Kidney epithelial cell (primary cell): ENCODE measurements around the gene MECR. TPM values are rescaled to one million over a fixed set of nuclear protein-coding genes. Genes with fewer than 3 reads are reported as not detected.

Source experiments
- DNase-seq: peaks from one replicate; pipeline ENCODE4 v3.0.0-alpha.2; 2010; ENCODE audit warnings: low read depth
- H3K27me3 ChIP-seq: 2 replicates; pipeline ENCODE4 v1.6.0; 2011; ENCODE audit warnings: low read length; ENCODE audit not compliant: control insufficient read depth, insufficient read depth
- H3K36me3 ChIP-seq: 2 replicates; pipeline ENCODE4 v1.5.1; 2011; ENCODE audit warnings: low read length; ENCODE audit not compliant: control insufficient read depth, insufficient read depth
- H3K4me3 ChIP-seq: 2 replicates; pipeline ENCODE4 v1.5.1; 2011; ENCODE audit warnings: low read depth, mild to moderate bottlenecking, control low read depth, low read length
- total RNA-seq: library from RNA; depleted of rRNA; stranded (reverse); fragments of >200 nt; gene quantifications from 2 replicates; pipeline ENCODE4 v1.2.3, GENCODE V29; 2015
- TF ChIP-seq, protein P1 (sequence below): IDR thresholded peaks from 2 replicates; pipeline ENCODE4 v1.5.1; 2011; ENCODE audit warnings: mild to moderate bottlenecking, moderate library complexity, low read length, control low read depth, inconsistent platforms; ENCODE audit not compliant: insufficient read depth, poor library complexity, severe bottlenecking

Gene MECR
- total RNA-seq, 1 donor from 2014 or later = 23.6 TPM

DNA sequence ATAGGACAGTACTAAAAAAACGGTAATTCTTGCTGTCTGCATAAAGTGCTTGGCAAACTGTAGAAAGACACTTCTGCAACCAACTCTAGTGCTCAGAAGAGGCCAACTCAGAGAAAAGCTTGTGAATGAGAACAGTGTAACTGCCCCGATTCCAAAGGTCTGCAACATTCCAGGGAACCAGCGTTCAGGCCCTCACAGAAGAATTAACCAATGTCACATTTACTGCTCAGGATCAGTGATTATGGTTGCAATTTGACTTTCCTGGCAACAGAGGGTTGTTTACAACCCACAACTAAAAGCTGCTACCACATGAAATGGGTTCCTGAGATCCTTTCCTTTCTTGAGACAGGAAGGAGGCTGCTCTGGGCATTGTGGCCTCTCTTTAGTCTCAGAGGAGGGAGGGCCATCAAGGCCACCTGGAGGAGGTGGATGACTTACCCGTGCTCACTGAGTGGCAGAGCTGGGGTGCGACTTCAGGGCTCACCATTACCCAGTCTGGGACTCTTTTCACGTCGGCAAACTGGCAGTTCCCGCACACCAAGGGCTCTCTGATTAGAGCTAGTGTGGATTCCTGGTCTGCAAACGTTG, 64.3 kb downstream of the MECR start:
- no peak for DNase-seq

DNA sequence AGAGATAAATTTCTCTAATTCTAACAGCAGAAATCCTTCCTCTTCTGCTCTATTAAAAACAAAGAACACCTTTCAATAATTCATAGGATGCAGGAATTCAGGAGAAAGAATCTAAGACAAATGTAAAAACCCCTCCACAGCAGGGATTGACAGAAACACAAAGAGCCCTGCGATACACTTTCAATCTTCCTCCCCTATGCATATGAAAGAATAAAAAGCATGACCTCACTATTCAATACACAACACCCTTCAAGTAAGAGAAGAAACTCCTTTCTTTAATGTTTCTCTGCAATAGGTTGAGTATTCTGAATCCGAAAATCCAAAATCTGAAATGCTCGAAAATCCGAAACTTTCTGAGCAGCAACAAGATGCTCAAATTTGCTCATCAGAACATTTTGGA, 66.1 kb downstream of the MECR start:
- no peaks in the 10 kb centered on the region for H3K27me3 ChIP-seq
- no peak overlapping the region for H3K4me3 ChIP-seq
- no peak for DNase-seq
- TF ChIP-seq, protein P1, sequence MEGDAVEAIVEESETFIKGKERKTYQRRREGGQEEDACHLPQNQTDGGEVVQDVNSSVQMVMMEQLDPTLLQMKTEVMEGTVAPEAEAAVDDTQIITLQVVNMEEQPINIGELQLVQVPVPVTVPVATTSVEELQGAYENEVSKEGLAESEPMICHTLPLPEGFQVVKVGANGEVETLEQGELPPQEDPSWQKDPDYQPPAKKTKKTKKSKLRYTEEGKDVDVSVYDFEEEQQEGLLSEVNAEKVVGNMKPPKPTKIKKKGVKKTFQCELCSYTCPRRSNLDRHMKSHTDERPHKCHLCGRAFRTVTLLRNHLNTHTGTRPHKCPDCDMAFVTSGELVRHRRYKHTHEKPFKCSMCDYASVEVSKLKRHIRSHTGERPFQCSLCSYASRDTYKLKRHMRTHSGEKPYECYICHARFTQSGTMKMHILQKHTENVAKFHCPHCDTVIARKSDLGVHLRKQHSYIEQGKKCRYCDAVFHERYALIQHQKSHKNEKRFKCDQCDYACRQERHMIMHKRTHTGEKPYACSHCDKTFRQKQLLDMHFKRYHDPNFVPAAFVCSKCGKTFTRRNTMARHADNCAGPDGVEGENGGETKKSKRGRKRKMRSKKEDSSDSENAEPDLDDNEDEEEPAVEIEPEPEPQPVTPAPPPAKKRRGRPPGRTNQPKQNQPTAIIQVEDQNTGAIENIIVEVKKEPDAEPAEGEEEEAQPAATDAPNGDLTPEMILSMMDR = no peak
- H3K36me3 ChIP-seq = no peaks in the 10 kb centered on the region

More for the DNA sequence above, 64.3 kb downstream of the MECR start:
- Histone ChIP-seq H3K4me3 (no peak overlapping the region), H3K36me3 (no peaks in the 10 kb centered on the region), H3K27me3 (no peaks in the 10 kb centered on the region)
- TF ChIP-seq, protein P1 = no peak

DNA sequence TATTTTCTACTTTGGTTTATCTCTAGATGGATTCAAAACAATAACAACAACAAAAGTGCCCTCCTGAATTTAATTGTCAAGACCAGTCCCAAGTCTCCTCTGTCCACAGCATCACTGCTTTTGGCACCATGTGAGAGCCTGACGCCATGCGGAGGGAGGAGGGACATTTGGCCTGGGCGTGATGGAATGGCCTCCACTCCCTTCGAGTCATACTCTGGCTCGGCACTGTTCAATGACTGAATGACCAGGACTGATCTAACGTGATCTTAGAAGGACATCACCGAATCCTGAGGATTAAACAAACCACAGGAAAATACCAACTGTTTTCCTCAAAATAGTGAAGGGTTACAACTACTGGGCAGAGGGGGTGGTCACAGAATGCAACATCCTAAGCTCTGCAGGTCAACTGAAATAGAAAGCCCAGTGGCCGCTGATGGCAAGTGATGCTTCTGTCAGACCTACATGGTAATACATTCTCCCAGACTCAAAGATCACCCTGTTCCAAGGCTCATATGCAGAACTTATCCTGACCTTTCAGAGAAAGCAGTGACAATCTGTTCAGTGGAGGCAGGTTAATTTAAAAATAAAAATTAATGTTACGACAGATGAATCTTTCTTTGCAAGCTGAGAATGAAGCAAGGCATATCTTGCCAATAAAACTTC, 68.1 kb downstream of the MECR start:
- H3K4me3 ChIP-seq = no peak overlapping the region
- DNase-seq = no peak
- TF ChIP-seq, protein P1 = no peak
- H3K36me3 ChIP-seq = no peaks in the 10 kb centered on the region
- H3K27me3 ChIP-seq = no peaks in the 10 kb centered on the region

DNA sequence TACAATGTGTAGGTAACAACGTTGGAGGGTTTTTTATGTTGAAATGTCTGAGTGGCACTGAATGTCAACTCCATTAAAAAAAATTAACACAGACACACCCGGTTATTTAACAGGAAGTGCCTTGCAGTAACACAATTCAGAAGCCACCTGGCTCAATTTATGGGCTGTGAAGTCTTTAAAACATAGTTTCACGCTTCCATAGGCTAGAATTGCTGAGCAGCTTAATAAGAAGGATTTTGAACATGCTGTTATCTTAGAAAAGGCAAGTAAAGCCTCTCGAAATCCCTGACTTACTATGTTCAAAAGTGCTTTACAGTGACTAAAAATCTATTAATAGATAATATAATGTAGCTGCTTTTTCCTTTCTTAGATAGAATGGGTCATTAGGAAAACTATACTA, 68.7 kb downstream of the MECR start:
- no peak overlapping the region for H3K4me3 ChIP-seq
- H3K27me3 ChIP-seq = no peaks in the 10 kb centered on the region
- H3K36me3 ChIP-seq = no peaks in the 10 kb centered on the region
- no peak for DNase-seq
- TF ChIP-seq, protein P1 = no peak

DNA sequence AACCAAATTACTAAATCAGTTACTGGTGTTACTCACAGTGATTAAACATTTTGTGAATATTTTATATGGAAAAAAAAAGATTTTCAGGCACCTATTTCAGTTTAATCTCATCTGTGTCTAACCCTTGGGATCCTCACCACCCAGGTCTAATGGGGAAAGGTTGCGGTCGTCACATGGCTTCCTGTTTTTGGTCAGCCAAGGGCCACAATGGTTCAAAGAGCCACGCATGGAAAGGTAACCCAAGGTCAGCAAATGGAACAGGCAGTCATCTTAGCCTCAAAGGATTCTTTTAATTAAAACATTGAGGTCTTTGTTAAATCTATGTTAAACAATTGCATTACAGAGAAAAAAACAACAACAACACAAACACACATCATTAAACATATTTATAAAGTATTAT, 71.0 kb downstream of the MECR start:
- no peaks in the 10 kb centered on the region for H3K36me3 ChIP-seq
- H3K4me3 ChIP-seq = no peak overlapping the region
- no peaks in the 10 kb centered on the region for H3K27me3 ChIP-seq
- DNase-seq = no peak
- TF ChIP-seq, protein P1 = no peak

DNA sequence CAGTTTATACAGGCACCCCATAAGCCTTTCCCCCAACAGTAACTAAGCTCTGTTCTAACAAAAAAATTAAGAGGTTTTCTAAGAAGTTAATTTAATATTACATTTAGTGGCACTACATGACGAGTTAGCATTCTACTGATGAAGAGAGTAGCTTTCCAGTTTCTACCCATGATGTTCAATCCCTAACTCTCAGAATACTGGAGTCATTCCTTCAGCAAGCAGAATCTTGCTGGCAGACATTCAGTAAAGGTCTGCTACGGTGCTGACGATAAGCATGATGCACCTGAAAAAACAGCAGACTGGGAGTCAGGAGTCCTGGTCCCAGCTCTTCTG, 73.5 kb downstream of the MECR start:
- Histone ChIP-seq H3K27me3 (no peaks in the 10 kb centered on the region), H3K36me3 (peaks cover 1% of the 10 kb centered on the region), H3K4me3 (no peak overlapping the region)
- DNase-seq = no peak
- TF ChIP-seq, protein P1 = no peak
